Activated T-cell treated with anti-CD3 and anti-CD28 coated beads, Interleukin-2, amount 50 U/mL, for 1 hour (primary cell): ENCODE measurements around the gene SLAMF7.
"Not testable (repeated sequence)": the region's sequence is repeated elsewhere in the genome, so short reads cannot be mapped to it uniquely, and the experiment has no call there.

Experiments
- DNase-seq: peaks from one replicate; pipeline ENCODE4 v3.0.0-alpha.2; 2020

SLAMF7 gene

GRCh38 chr1:160721473-160721872 lies 17.6 kb upstream of the SLAMF7 start:
- no peak for DNase-seq

GRCh38 chr1:160722726-160723125 lies 16.3 kb upstream of the SLAMF7 start:
- DNase-seq: no peak

DNA sequence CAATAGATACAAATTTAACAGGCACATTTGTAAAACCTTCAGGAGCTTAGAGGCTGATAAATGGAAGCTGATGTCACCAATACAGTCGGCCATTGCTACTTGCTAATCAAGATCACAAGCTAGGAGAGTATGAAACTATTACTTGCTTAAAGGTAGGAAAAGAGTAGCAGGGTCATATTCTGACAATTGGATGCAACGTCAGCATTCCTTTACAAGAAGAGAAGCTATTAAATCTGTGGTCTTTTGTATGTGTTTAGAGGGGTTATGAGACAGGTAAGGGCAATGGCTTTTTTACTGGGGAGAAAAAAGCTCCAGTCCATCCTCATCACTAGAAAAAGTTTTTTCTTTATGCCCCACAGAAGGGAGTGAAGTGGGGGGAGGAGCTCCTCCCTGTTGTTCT lies 15.7 kb upstream of the SLAMF7 start:
- DNase-seq: no peak

DNA sequence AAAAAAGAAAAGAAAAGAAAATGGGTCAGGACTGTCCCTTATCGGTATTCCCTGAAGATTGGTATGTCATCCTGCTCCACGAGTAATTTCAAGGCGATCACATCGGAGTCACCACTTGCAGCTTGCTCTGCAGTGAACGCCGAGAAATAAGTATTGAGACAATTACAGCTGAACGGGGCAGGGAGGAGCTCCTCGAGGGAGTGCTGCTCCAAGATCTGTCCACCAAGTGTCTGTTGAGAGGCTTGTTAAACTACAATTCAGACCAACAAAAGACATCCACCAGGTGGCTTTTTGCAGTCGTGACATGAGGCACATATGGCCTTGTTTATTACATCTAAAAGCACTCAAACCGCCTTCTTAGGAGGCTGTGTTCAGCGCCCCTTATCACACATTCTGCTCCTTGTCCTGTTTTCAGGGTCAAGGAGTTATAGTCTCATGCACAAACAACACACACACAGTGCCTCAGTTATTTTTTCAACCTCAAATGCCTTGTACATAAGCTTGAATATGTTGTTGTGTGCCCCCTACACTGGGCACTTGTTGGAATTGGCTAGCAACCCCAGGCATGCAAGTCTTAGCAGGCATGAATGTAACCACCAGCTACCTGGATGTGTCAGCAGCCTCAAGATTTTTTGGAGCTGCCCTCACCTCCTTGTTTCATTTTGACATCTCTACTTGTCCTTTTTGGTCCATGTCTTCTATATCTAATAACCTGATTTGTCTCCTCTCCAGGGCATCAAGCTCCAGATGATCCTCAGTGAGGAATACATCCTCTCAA lies 14.4 kb upstream of the SLAMF7 start:
- DNase-seq: no peak

GRCh38 chr1:160726114-160726497 lies 12.9 kb upstream of the SLAMF7 start:
- no peak for DNase-seq

DNA sequence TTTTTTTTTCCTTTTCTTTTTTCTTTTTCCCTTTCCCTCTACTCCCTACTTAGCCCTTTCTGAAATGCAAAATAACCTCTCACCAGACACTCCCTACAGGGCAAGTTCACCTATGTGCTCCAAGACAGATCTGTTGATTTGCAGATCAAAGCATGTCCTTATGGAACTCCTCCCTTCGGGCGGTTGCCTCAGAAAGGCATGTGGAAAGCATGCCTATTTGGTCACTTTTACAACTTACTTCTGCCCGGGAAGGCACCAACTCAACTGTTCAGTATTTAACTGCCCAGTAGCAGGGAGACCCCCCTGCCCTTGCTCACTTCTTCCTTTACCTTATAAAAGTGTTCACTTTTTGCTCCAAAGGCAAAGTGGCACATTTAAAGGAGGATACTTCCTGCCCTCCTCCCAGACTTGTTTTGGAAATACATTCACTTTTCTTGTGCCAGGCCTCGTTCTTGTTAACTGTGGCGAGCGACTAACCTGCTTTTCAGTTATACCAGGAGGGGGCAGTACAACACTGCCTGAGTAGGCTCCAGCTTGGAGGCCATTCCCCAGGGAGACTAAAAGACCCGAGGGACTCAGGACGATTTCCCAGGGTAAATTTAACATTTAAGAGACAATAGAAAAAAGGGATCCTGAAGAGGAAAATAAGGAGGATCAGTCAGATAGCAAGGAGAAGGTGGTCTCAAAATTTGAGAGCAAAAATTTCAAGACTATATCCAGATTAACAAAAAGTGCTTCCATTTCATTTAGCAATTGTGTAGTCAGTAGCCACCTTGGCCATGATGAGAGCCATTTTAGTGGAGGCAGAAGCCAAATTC lies 12.3 kb upstream of the SLAMF7 start:
- DNase-seq: peak; percentile 41

DNA sequence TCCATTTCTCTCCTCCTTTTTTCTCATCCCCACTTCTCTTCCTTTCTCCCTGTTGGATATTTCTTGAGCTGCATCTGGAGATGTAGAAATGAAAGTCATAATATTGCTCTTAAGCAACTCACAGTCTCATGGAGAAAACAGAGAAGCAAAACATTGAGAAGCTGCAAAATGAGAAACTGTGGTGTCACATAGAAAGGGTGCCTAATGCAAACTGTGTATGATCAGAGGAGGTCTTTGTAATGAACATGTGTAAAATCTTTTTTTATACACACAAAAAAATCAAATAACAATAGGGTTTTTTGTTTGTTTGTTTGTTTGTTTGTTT lies 11.8 kb upstream of the SLAMF7 start:
- no peak for DNase-seq

- DNase-seq: not testable (repeated sequence)
Measured at GRCh38 chr1:160731564-160731963, 7.5 kb upstream of the SLAMF7 start.

DNA sequence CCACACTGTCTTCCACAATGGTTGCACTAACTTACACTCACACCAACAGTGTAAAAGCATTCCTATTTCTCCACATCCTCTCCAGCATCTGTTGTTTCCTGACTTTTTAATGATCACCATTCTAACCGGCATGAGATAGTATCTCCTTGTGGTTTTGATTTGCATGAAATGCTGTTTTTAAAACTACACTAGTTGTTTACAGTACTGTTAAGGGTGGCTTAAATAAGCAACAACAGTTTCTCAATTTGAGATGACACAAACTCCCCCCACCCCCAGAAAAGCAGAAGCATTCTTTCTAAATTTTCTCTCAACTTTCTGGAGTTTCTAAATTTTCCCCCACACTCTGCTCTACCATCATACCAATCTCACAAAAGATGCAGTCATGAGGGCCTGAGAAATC lies 7.1 kb upstream of the SLAMF7 start:
- no peak for DNase-seq

- no peak for DNase-seq
Measured at GRCh38 chr1:160733898-160734297, 5.1 kb upstream of the SLAMF7 start.

DNA sequence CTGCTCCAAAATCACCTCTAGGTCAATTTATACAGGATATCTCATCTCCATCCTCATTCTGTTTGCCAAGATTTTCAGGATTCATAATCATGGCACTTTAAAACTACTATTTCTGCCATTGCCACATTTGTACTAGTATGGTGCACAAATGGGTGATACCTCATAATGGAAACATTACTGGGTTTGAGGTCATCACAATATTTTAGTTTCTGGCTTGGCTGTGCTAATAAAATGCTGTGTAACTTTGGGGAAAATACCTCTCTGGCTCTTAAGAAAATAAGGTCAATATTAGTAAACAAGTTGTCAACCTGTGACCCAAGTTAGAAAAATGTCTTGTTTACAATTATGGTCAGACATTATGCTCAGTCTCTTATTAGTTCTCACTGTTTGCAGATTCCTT lies 4.7 kb upstream of the SLAMF7 start:
- no peak for DNase-seq

DNA sequence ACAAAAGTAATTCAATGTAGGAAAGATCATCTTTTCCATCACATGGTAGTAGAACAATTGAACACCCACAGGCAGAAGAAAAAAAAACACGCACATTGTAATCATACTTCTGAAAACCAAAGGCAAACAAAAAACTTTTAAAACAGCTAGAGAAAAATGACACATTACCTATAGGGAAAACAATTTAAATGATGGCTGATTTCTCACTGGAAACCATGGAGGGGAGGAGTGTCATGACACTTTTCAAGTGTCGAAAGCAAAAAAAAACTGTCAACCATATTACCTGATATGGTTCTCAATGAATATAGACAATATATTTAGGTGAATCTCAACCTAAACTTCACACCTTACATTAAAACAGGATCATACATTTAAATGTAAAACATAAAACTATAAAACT lies 776 bp upstream of the SLAMF7 start:
- no peak for DNase-seq

DNA sequence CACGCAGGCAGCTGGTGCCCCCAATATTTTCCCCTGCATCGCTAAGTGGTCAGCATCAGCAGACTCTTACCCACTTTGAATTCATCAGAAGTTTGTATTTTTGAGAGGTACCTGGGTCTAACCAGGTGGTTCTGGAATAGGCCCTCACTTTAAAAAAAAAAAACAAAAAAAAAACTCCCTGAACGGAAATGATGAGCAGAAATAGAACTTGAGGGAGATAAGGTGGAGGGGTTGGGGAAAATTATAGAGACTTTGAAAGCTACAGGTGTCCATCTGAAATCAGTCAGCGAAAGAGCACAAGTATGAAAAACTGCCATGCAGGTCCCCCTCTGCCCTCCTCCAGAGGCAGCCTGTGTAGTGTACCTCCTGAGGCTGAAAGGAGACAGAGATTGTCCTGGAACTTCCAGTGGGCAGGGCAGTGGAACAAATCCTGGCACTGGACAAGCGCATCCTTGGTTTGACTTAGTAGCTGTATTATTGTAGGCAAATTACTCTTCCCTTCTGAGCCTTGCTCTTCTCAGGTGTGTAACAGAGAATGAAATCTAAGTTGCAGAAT lies 1.2 kb downstream of the SLAMF7 start:
- DNase-seq: no peak

- no peak for DNase-seq
Measured at GRCh38 chr1:160741092-160741501, 2.0 kb downstream of the SLAMF7 start.

DNA sequence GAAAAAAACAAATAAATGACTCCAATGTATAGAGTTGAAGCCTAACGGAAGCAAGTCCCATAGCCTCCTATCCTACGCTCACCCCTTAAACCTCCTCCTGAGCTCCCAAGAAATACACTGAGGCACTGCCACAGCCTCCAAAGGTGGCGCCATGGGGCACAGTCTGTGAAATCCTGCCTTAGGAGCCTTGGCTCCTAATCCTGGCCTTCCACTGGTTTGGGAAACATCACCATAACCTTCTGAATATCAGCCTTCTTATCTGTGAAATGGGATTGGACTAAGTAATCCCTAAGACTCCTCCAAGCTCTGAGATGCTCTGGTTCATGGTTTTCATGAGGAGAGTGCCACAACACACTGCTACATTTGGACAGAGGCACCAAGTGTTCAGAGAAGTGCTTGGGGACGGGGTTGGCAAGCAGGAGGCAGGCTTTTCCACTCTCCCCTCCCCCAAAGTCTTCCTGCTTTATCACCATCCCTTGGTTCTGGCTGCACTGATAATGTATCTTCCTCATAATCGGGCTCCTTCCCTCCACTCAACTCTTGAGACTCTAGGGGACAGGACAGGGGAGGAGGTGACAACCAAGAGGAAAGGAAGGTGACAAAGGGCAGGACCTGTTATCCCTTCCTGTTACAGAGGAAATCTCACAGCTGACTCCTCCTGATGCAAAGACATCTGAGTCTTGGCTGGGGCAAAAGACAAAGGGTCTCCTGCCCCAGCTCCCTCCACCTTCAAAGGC lies 2.7 kb downstream of the SLAMF7 start:
- no peak for DNase-seq

GRCh38 chr1:160742428-160743127 lies 3.5 kb downstream of the SLAMF7 start:
- no peak for DNase-seq

GRCh38 chr1:160743266-160743665 lies 4.2 kb downstream of the SLAMF7 start:
- DNase-seq: no peak

GRCh38 chr1:160744199-160744851 lies 5.3 kb downstream of the SLAMF7 start:
- no peak for DNase-seq

GRCh38 chr1:160744852-160745520 lies 5.9 kb downstream of the SLAMF7 start:
- DNase-seq: no peak

GRCh38 chr1:160745551-160745950 lies 6.5 kb downstream of the SLAMF7 start:
- no peak for DNase-seq

DNA sequence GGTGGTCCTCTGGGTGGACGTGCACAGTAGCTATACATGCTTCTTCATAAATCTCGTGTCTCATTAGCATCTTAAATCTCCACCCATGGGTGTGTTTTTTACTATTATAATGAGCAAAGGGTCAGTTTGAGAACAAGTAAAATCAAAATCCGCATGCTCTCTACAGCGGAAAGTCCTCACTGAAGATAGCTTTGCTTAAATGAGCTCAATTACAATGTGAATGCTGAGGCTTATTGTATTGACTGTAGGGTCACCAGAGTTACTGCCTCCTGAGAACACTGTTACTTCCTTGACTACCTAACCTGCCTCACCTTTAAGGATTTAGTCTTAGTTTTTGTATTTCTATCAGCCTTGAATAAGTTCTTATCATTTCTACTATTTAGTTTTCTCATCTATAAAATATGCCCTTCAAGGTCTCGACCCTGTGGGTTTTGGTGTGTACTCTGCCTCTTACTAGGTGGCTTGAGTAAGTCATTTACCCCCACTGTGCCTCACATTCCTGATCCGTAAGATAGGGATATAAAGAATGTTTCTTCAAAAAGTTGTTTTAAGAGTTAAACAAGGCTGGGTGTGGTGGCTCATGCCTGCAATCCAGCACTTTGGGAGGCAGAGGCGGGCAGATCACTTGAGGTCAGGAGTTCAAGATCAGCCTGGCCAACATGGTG lies 7.9 kb downstream of the SLAMF7 start:
- DNase-seq: no peak
